Body of pancreas (tissue), 4 donors: Measurements from ENCODE around the gene MKNK2. TPM values are rescaled to one million over a fixed set of nuclear protein-coding genes. Genes with fewer than 3 reads are reported as not detected.

Source experiments
- ATAC-seq: fragments of 150-250 bp; one replicate; pipeline ENCODE4 v1.9.1; 2016
- DNase-seq, 4 donors: peaks; one replicate each; pipeline ENCODE4 v3.0.0-alpha.2; 2019
- H3K27ac ChIP-seq, 4 donors: fragments of 200-600 bp; sonication (generic); 1 replicate in 3 of 4; 2 replicates in 1 of 4; pipeline versions ENCODE4 v1.5.1 to v1.6.1; 2016 to 2019; ENCODE audit warnings: mild to moderate bottlenecking in 1 of 4, mixed read lengths in 1 of 4, moderate library complexity in 1 of 4
- H3K27me3 ChIP-seq, 2 donors: fragments of 200-600 bp; sonication (generic); one replicate each; pipeline ENCODE4 v1.6.0; 2016; ENCODE audit warnings: mild to moderate bottlenecking in 1 of 2
- H3K36me3 ChIP-seq, 2 donors: fragments of 200-600 bp; sonication (generic); replicated peaks in 1 of 2; 2 replicates each; pipeline ENCODE4 v1.5.1; 2016; ENCODE audit warnings: low read depth in 2 of 2; ENCODE audit not compliant: insufficient read depth in 1 of 2
- H3K4me1 ChIP-seq: fragments of 200-600 bp; sonication (generic); one replicate; pipeline ENCODE4 v1.6.0; 2016
- H3K4me3 ChIP-seq, 2 donors: fragments of 200-600 bp; sonication (generic); 1 replicate in 1 of 2; 2 replicates in 1 of 2; pipeline ENCODE4 v1.5.1; 2016 to 2019
- H3K9me3 ChIP-seq, 3 donors: fragments of 200-600 bp; sonication (generic); 1 replicate in 2 of 3; 2 replicates in 1 of 3; pipeline ENCODE4 v1.5.1; 2016
- CTCF ChIP-seq, 7 experiments: fragments of 450-650 bp in 4 of 7; fragments of 200-600 bp in 3 of 7; sonication (generic) in 3 of 7; IDR thresholded peaks; one replicate each; pipeline ENCODE4 v1.5.1; 2016 to 2019; ENCODE audit warnings: antibody characterized with exemption in 7 of 7
- POLR2A ChIP-seq, 3 donors: fragments of 450-650 bp; IDR thresholded peaks; one replicate each; pipeline ENCODE4 v1.6.1; 2016; ENCODE audit warnings: antibody characterized with exemption in 3 of 3, mild to moderate bottlenecking in 2 of 3
- WGBS, 2 donors: methylation state at CpG; one replicate each; pipeline ENCODE4 v1.1.5; 2017; 5-methylcytosine and 5-hydroxymethylcytosine counted together
- intact Hi-C: fragments of 100-400 bp; cut with DNase I; formaldehyde crosslinking; loops from one replicate; pipeline ENCODE4 v1.15.1; 2023
- total RNA-seq, 2 donors: library from RNA; depleted of rRNA; stranded (reverse); fragments of >200 nt; gene quantifications; one replicate each; pipeline ENCODE4 v1.1.0, GENCODE V29; 2016

Gene MKNK2
- total RNA-seq, 2 donors from 2014 or later = 180 to 273 TPM

- Histone ChIP-seq H3K4me1 (no peaks in the 10 kb centered on the region), H3K27me3 (no peaks in the 10 kb centered on the region), H3K9me3 (no peaks in the 10 kb centered on the region), H3K27ac (no peak overlapping the region), H3K36me3 (peaks cover 3 to 19% of the 10 kb centered on the region in 2 donors), H3K4me3 (no peak overlapping the region)
- no peak for TF ChIP-seq CTCF (IDR thresholded peaks at IDR 0.05)
- TF ChIP-seq POLR2A (IDR thresholded peaks at IDR 0.05) = no peak
- intact Hi-C loops = loop anchor here (10.0 kb wide), 1 partner anchor 155 kb away; no protein-coding TSS in a partner anchor
- ATAC-seq = no peak
- WGBS, 2 donors = 88 to 90% methylated on average over 7 to 17 of the region's 23 CpGs
- no peak for DNase-seq
Observed at GRCh38 chr19:2079865-2080301, 28.8 kb upstream of the MKNK2 start.

- Histone ChIP-seq H3K27me3 (no peaks in the 10 kb centered on the region), H3K9me3 (no peaks in the 10 kb centered on the region), H3K36me3 (peaks cover 3 to 19% of the 10 kb centered on the region in 2 donors), H3K4me3 (no peak overlapping the region), H3K27ac (no peak overlapping the region), H3K4me1 (no peaks in the 10 kb centered on the region)
- DNase-seq = no peak
- intact Hi-C loops = no loop called here
- TF ChIP-seq POLR2A (IDR thresholded peaks at IDR 0.05) = no peak
- 88 to 92% methylated on average over 15 to 31 of the region's 32 CpGs for WGBS, 2 donors
- ATAC-seq = no peak
Observed at GRCh38 chr19:2079076-2079864, 28.2 kb upstream of the MKNK2 start.

GRCh38 chr19:2077833-2078619 lies 27.0 kb upstream of the MKNK2 start:
- DNase-seq = no peak

GRCh38 chr19:2077398-2077797 lies 26.4 kb upstream of the MKNK2 start:
- H3K27ac ChIP-seq = no peak overlapping the region
- intact Hi-C loops = no loop called here
- H3K36me3 ChIP-seq = peaks cover 8 to 22% of the 10 kb centered on the region in 2 donors
- no peaks in the 10 kb centered on the region for H3K27me3 ChIP-seq
- 85 to 94% methylated on average over 7 of the region's 7 CpGs for WGBS, 2 donors
- no peak for TF ChIP-seq CTCF (IDR thresholded peaks at IDR 0.05)
- TF ChIP-seq POLR2A (IDR thresholded peaks at IDR 0.05) = no peak
- no peaks in the 10 kb centered on the region for H3K4me1 ChIP-seq
- DNase-seq = no peak
- no peaks in the 10 kb centered on the region for H3K9me3 ChIP-seq
- no peak overlapping the region for H3K4me3 ChIP-seq
- ATAC-seq = no peak

More at GRCh38 chr19:2077833-2078619, 27.0 kb upstream of the MKNK2 start:
- TF ChIP-seq POLR2A (IDR thresholded peaks at IDR 0.05) (no peak), CTCF (IDR thresholded peaks at IDR 0.05) (no peak)
- Histone ChIP-seq H3K4me3 (no peak overlapping the region), H3K27me3 (no peaks in the 10 kb centered on the region), H3K27ac (no peak overlapping the region), H3K9me3 (no peaks in the 10 kb centered on the region), H3K36me3 (peaks cover 3 to 19% of the 10 kb centered on the region in 2 donors), H3K4me1 (no peaks in the 10 kb centered on the region)
- intact Hi-C loops = no loop called here
- no peak for ATAC-seq
- WGBS, 2 donors = 94 to 100% methylated on average over 2 to 37 of the region's 44 CpGs

- Histone ChIP-seq H3K4me1 (no peaks in the 10 kb centered on the region), H3K9me3 (no peaks in the 10 kb centered on the region), H3K27ac (no peak overlapping the region), H3K27me3 (no peaks in the 10 kb centered on the region), H3K4me3 (no peak overlapping the region), H3K36me3 (peaks cover 9 to 24% of the 10 kb centered on the region in 2 donors)
- no peak for ATAC-seq
- no peak for TF ChIP-seq POLR2A (IDR thresholded peaks at IDR 0.05)
- no peak for TF ChIP-seq CTCF (IDR thresholded peaks at IDR 0.05)
- intact Hi-C loops = no loop called here
- 90 to 98% methylated on average over 11 to 27 of the region's 32 CpGs for WGBS, 2 donors
- DNase-seq = no peak
Observed at GRCh38 chr19:2076526-2076944, 25.5 kb upstream of the MKNK2 start.
